ENCODE results near the gene ZNF740.

The ZNF740 gene

GRCh38 chr12:53212931-53213330 lies 32.4 kb downstream of the ZNF740 start:
- DNase-seq (ENCODE audit: low read depth in 2 of 2): no peak
- no peak overlapping the region for H3K4me3 ChIP-seq (replicated peaks in 1 of 2; ENCODE audit: low read depth in 2 of 2, low read length in 2 of 2)
- TF ChIP-seq, protein P1, sequence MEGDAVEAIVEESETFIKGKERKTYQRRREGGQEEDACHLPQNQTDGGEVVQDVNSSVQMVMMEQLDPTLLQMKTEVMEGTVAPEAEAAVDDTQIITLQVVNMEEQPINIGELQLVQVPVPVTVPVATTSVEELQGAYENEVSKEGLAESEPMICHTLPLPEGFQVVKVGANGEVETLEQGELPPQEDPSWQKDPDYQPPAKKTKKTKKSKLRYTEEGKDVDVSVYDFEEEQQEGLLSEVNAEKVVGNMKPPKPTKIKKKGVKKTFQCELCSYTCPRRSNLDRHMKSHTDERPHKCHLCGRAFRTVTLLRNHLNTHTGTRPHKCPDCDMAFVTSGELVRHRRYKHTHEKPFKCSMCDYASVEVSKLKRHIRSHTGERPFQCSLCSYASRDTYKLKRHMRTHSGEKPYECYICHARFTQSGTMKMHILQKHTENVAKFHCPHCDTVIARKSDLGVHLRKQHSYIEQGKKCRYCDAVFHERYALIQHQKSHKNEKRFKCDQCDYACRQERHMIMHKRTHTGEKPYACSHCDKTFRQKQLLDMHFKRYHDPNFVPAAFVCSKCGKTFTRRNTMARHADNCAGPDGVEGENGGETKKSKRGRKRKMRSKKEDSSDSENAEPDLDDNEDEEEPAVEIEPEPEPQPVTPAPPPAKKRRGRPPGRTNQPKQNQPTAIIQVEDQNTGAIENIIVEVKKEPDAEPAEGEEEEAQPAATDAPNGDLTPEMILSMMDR (IDR thresholded peaks at IDR 0.05; ENCODE audit: low read depth, low read length): no peak

DNA sequence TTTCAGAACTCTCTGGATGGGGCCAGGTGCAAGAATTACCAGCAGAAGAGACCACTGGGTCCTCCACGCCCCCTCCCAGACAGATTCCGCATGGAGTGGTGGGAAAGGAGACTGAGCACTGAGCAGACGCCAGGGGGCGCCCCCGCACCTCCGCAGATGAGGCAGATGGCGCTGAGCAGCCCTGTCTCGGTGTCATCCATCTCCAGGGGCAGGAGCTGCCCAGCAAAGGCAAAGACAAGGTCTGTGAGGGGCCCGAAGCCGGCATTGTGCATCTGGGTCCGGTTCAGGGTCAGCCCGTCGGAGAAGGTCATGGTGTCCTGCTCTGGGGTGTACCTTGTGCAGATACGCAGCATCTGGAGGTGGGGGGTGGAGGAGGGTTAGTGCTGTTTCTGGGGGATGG lies 32.8 kb downstream of the ZNF740 start:
- H3K4me3 ChIP-seq (replicated peaks in 1 of 2; ENCODE audit: low read depth in 2 of 2, low read length in 2 of 2): no peak overlapping the region
- TF ChIP-seq, protein P1 (IDR thresholded peaks at IDR 0.05; ENCODE audit: low read depth, low read length): peak; percentile 98
- peak; percentile 80 to 82 for DNase-seq (ENCODE audit: low read depth in 2 of 2)

GRCh38 chr12:53214221-53214620 lies 33.7 kb downstream of the ZNF740 start:
- TF ChIP-seq, protein P1 (IDR thresholded peaks at IDR 0.05; ENCODE audit: low read depth, low read length): no peak
- no peak for DNase-seq (ENCODE audit: low read depth in 2 of 2)
- no peak overlapping the region for H3K4me3 ChIP-seq (replicated peaks in 1 of 2; ENCODE audit: low read depth in 2 of 2, low read length in 2 of 2)

- TF ChIP-seq, protein P1 (IDR thresholded peaks at IDR 0.05; ENCODE audit: low read depth, low read length): no peak
- no peak overlapping the region for H3K4me3 ChIP-seq (replicated peaks in 1 of 2; ENCODE audit: low read depth in 2 of 2, low read length in 2 of 2)
- no peak for DNase-seq (ENCODE audit: low read depth in 2 of 2)
These were observed 34.3 kb downstream of the ZNF740 start for GRCh38 chr12:53214687-53215455.

- no peak overlapping the region for H3K4me3 ChIP-seq (replicated peaks in 1 of 2; ENCODE audit: low read depth in 2 of 2, low read length in 2 of 2)
- DNase-seq (ENCODE audit: low read depth in 2 of 2): no peak
These were observed 35.0 kb downstream of the ZNF740 start for GRCh38 chr12:53215497-53215896.

GRCh38 chr12:53217051-53217930 lies 36.8 kb downstream of the ZNF740 start:
- DNase-seq (ENCODE audit: low read depth in 2 of 2): peak; percentile 35 to 53
- TF ChIP-seq, protein P1 (IDR thresholded peaks at IDR 0.05; ENCODE audit: low read depth, low read length): no peak
- H3K4me3 ChIP-seq (replicated peaks in 1 of 2; ENCODE audit: low read depth in 2 of 2, low read length in 2 of 2): no peak overlapping the region

More at GRCh38 chr12:53215497-53215896, 35.0 kb downstream of the ZNF740 start:
- TF ChIP-seq, protein P1 (IDR thresholded peaks at IDR 0.05; ENCODE audit: low read depth, low read length): no peak

Data from cardiac fibroblast (primary cell).